Nephron (organoid): ENCODE data around the gene MRPL33.

Experiments used
- H3K27ac Mint-ChIP-seq, 3 experiments: 2 replicates each; pipeline ENCODE4 v1.8.0; 2020; ENCODE audit warnings: mixed read lengths in 3 of 3, mild to moderate bottlenecking in 2 of 3, moderate library complexity in 1 of 3
- H3K27me3 Mint-ChIP-seq: 2 replicates; pipeline ENCODE4 v1.8.0; 2021; ENCODE audit warnings: low read depth, mild to moderate bottlenecking, moderate library complexity, mixed read lengths
- H3K36me3 Mint-ChIP-seq: 2 replicates; pipeline ENCODE4 v1.8.0; 2020; ENCODE audit warnings: low read depth, mixed read lengths
- H3K4me1 Mint-ChIP-seq: 2 replicates; pipeline ENCODE4 v1.8.0; 2020; ENCODE audit warnings: mixed read lengths
- H3K4me3 Mint-ChIP-seq, 3 experiments: 2 replicates each; pipeline ENCODE4 v1.8.0; 2020; ENCODE audit warnings: mild to moderate bottlenecking in 3 of 3, mixed read lengths in 3 of 3, moderate library complexity in 2 of 3
- H3K9me3 Mint-ChIP-seq: 2 replicates; pipeline ENCODE4 v1.8.0; 2020; ENCODE audit warnings: mixed read lengths
- TF ChIP-seq, protein P1 (sequence below), 3 experiments: fragments of 200-600 bp; sonication (generic); IDR thresholded peaks; one replicate each; pipeline ENCODE4 v1.5.0; 2021; ENCODE audit warnings: antibody characterized with exemption in 3 of 3; ENCODE audit not compliant: unreplicated experiment in 3 of 3

Gene MRPL33

DNA sequence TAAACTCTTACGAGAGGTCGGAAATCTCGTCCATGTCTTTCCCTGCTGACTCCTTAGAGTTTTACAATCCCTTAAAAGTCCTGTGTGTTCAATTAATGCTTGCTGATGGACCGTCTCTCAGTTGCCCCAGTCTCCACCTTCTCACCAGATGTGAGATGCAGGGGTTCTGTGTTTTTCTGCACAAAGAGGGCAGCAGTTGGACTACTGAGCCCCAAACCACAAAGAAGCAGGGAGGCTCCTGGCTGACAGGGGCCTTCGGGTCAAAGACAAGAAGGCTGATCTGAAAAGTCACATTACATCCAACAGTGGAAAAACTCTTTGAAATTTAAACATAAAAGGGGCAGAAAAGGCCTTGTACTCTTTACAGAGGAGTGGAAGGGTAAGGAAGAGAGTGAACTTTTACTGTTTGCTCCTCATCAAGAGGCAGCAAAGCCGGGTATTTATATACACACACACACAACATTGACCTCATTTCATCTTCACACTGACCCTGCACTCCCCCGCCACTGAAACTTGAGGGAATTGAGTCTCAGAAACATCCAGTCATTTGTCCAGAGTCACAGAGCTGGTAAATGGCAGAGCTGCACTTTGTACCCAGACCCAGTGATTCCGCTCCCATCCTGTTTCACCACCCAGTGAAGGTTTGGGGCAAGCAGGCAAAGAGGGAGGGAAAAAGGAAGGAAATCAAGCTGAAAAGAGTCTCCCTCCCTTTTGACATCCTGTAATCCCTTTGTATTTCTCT lies 23.7 kb downstream of the MRPL33 start:
- TF ChIP-seq, protein P1, sequence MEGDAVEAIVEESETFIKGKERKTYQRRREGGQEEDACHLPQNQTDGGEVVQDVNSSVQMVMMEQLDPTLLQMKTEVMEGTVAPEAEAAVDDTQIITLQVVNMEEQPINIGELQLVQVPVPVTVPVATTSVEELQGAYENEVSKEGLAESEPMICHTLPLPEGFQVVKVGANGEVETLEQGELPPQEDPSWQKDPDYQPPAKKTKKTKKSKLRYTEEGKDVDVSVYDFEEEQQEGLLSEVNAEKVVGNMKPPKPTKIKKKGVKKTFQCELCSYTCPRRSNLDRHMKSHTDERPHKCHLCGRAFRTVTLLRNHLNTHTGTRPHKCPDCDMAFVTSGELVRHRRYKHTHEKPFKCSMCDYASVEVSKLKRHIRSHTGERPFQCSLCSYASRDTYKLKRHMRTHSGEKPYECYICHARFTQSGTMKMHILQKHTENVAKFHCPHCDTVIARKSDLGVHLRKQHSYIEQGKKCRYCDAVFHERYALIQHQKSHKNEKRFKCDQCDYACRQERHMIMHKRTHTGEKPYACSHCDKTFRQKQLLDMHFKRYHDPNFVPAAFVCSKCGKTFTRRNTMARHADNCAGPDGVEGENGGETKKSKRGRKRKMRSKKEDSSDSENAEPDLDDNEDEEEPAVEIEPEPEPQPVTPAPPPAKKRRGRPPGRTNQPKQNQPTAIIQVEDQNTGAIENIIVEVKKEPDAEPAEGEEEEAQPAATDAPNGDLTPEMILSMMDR (IDR thresholded peaks at IDR 0.05; ENCODE audit: unreplicated experiment in 3 of 3), result no peak
- peaks cover 6% of the 10 kb centered on the region for H3K36me3 Mint-ChIP-seq
- H3K27me3 Mint-ChIP-seq, result no peaks in the 10 kb centered on the region
- no peak overlapping the region for H3K4me3 Mint-ChIP-seq
- peaks cover 22% of the 10 kb centered on the region for H3K4me1 Mint-ChIP-seq
- H3K9me3 Mint-ChIP-seq, result no peaks in the 10 kb centered on the region
- peak overlapping the region in 1 of 3 experiments; percentile 25 for H3K27ac Mint-ChIP-seq

DNA sequence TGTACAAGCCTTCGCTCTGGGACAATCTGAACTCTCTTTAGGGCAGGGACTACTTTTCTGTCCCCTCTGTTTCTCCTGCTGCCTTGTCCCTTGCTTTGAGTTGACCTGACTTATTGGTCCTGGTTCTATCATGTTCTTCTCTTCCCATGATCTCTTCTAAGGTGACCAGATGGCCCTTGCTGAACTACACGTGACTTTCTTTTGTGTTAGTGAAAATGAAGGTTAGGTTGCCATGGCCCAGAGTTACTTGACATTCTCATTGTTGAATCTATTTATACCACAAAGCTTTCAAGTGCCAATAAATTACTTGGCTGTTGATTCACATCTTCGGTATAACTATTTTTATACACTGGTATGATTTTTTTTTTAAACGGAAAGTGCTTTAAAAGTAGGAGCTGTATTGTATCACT lies 24.4 kb downstream of the MRPL33 start:
- no peak overlapping the region for H3K4me3 Mint-ChIP-seq
- peak overlapping the region in 1 of 3 experiments; percentile 25 for H3K27ac Mint-ChIP-seq
- TF ChIP-seq, protein P1 (IDR thresholded peaks at IDR 0.05; ENCODE audit: unreplicated experiment in 3 of 3), result no peak
- peaks cover 4% of the 10 kb centered on the region for H3K36me3 Mint-ChIP-seq
- no peaks in the 10 kb centered on the region for H3K9me3 Mint-ChIP-seq
- no peaks in the 10 kb centered on the region for H3K27me3 Mint-ChIP-seq
- peaks cover 22% of the 10 kb centered on the region for H3K4me1 Mint-ChIP-seq

DNA sequence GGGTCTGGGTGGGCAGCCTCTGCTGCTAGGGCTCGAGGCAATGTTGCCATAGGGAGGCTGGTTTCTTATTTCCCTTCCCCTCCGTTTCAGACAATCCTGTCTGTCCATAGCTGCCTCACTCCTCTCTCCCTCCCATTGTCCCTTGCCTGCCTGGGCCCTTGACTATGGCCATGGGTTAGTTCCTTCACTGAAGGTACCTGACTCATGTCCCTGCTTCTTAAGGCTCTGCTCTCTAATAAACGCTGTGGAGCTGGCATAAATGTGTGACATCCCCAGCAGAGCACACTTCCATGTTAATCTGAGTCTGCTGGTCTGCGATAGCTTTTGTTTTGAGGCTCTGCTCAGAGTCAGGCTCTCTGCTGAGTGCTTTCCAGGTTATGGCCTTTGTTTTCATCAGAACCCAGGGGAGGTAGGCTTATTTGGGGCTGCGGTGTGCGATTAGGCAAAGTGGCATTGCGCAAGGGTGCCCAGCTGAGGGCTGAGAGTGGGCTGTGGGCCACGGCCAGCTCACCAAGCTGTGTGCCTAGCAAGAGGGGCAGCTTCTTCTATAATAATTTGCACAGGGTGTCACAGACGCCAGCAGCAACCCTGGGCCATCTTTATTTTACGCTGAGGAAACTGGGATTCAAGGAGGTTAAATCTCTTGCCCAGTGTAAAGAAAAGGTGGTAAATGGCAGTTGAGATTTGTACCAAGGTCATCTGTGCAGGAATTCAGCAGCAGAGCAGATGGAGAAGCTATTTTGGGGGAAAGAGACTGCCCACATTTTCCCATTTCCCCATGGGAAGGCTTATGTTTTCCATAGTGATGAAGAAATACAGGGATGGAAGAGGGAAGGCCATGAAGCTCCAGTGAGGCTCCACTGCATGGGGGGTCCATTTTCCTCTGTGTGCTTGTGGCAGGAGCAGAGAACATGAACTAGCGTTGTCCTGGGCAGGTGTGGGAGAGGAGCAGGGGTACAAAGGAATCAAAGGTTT lies 25.6 kb downstream of the MRPL33 start:
- Mint-ChIP-seq H3K27me3 (no peaks in the 10 kb centered on the region), H3K4me3 (no peak overlapping the region), H3K9me3 (no peaks in the 10 kb centered on the region), H3K27ac (no peak overlapping the region), H3K36me3 (no peaks in the 10 kb centered on the region), H3K4me1 (peaks cover 22% of the 10 kb centered on the region)
- TF ChIP-seq, protein P1 (IDR thresholded peaks at IDR 0.05; ENCODE audit: unreplicated experiment in 3 of 3), result no peak

DNA sequence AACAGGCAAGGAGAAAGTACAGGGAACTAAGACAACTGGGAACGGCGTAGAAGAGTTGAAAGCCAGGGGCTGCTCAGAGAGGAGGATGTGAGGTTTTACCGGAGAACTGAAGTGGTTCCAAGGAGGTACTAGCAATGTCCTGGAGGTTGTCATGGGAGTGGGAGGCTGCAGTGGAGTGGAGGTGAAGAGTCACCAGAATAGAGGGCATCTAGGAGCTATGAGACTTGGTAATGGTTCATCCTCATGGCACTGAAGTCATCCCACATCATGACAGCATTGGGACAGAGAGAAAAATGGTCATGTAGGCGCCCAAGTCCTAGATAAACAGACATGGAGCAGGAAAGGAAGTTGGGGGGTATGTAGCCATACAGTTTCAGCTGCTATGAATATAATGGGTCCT lies 26.3 kb downstream of the MRPL33 start:
- H3K4me1 Mint-ChIP-seq, result peaks cover 22% of the 10 kb centered on the region

DNA sequence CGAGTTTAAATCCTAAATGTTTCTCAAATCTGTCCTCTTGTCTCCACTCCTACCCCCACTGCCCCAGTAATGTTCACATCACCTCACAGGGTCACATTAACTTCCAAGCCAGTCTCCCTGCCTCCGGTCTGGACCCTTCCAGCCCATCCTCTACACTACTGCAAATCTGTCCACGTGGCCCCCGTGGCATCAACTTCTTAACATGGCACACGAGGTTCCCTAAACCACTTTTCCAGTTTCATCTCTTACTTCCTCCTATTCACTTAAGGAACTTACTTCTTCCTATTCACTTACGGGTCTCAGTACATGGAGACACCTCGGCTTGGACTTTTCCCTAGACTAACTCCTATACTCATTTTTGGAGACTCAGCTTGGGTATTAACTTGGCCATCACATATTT lies 27.0 kb downstream of the MRPL33 start:
- Mint-ChIP-seq H3K9me3 (no peaks in the 10 kb centered on the region), H3K36me3 (no peaks in the 10 kb centered on the region), H3K4me1 (peaks cover 22% of the 10 kb centered on the region), H3K27ac (peak overlapping the region in 1 of 3 experiments; percentile 73), H3K4me3 (no peak overlapping the region), H3K27me3 (no peaks in the 10 kb centered on the region)
- TF ChIP-seq, protein P1 (IDR thresholded peaks at IDR 0.05; ENCODE audit: unreplicated experiment in 3 of 3), result no peak

More for the DNA sequence above, 26.3 kb downstream of the MRPL33 start:
- TF ChIP-seq, protein P1 (IDR thresholded peaks at IDR 0.05; ENCODE audit: unreplicated experiment in 3 of 3), result no peak
- Mint-ChIP-seq H3K36me3 (no peaks in the 10 kb centered on the region), H3K4me3 (no peak overlapping the region), H3K27ac (no peak overlapping the region), H3K27me3 (no peaks in the 10 kb centered on the region), H3K9me3 (no peaks in the 10 kb centered on the region)
